Activated T-helper 17 cell treated with anti-CD3 and anti-CD28 coated beads, Interleukin-2, amount 50 U/mL, for 72 hours (primary cell): Measurements from ENCODE around the gene MAML3. TPM values are rescaled to one million over a fixed set of nuclear protein-coding genes. Genes with fewer than 3 reads are reported as not detected.

ENCODE experiments used
- ATAC-seq: fragments of 150-1000 bp; cut with Tn5 transposase; replicated peaks from 2 replicates; pipeline ENCODE4 v1.10.0; 2021; ENCODE audit warnings: mild to moderate bottlenecking, moderate library complexity
- H3K27ac Mint-ChIP-seq: one replicate; pipeline ENCODE4 v1.8.0; 2022; ENCODE audit warnings: mixed read lengths
- H3K27me3 Mint-ChIP-seq: one replicate; pipeline ENCODE4 v1.8.0; 2022; ENCODE audit warnings: mixed read lengths
- H3K36me3 Mint-ChIP-seq: one replicate; pipeline ENCODE4 v1.8.0; 2022; ENCODE audit warnings: low read depth, mild to moderate bottlenecking, mixed read lengths
- H3K4me1 Mint-ChIP-seq: one replicate; pipeline ENCODE4 v1.8.0; 2022; ENCODE audit warnings: mixed read lengths
- H3K4me3 Mint-ChIP-seq: one replicate; pipeline ENCODE4 v1.8.0; 2022; ENCODE audit warnings: mild to moderate bottlenecking, mixed read lengths
- H3K9me3 Mint-ChIP-seq: one replicate; pipeline ENCODE4 v1.8.0; 2022; ENCODE audit warnings: mixed read lengths
- total RNA-seq, 2 donors: library from RNA; stranded (reverse); gene quantifications; one replicate each; pipeline ENCODE4 v1.2.3, GENCODE V29; 2022

The MAML3 gene
- total RNA-seq, 2 donors from 2014 or later: 0.98 to 1.3 TPM

- Mint-ChIP-seq H3K27ac (no peak overlapping the region), H3K27me3 (peaks cover 7% of the 10 kb centered on the region), H3K4me3 (no peak overlapping the region), H3K9me3 (no peaks in the 10 kb centered on the region), H3K4me1 (peaks cover 4% of the 10 kb centered on the region), H3K36me3 (no peaks in the 10 kb centered on the region)
- no peak for ATAC-seq
Measured at GRCh38 chr4:140108713-140109230, 45.2 kb downstream of the MAML3 start.

DNA sequence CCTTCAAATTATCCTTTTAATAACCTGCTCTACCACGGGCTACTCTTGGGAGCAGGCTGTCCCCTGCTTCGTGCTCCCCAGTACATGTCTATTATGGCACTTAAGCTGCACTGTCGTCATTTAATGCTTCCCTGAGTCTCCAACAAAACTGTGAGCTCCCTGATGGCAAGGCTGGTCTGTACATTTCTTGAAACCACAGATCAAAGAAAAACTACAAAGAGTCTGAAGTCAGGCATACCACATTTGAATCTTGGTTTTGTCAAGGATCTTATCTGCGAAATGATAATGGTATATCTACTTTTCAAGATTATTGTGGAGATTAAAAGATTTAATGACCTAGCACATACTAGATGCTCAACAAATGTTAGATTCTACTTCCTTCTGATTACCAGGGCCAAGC, 45.7 kb downstream of the MAML3 start:
- Mint-ChIP-seq H3K36me3 (no peaks in the 10 kb centered on the region), H3K4me1 (peaks cover 8% of the 10 kb centered on the region), H3K27ac (no peak overlapping the region), H3K27me3 (peaks cover 7% of the 10 kb centered on the region), H3K9me3 (no peaks in the 10 kb centered on the region), H3K4me3 (no peak overlapping the region)
- no peak for ATAC-seq

GRCh38 chr4:140106289-140106844, 47.6 kb downstream of the MAML3 start:
- Mint-ChIP-seq H3K36me3 (no peaks in the 10 kb centered on the region), H3K9me3 (no peaks in the 10 kb centered on the region), H3K4me3 (no peak overlapping the region), H3K27ac (no peak overlapping the region), H3K27me3 (peaks cover 7% of the 10 kb centered on the region), H3K4me1 (peaks cover 10% of the 10 kb centered on the region)
- no peak for ATAC-seq

DNA sequence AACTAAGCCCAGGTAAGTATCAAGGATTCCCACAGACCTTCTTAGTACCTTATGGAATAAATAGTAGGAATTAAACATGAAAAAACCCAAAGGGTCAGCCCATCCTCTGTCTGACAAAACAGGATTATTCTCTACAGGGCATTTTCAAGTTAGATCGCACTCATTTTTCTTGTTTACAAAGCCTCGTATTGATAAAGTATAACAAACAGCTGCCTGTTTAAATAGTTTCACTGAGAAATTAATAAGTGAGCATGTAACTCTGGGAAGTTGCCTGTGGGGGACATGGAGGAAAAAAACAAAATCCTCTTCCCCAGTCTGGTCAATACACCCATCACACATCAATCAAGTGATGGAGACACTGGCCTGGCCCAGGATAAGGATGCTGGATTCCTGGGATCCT, 48.5 kb downstream of the MAML3 start:
- Mint-ChIP-seq H3K27me3 (peaks cover 7% of the 10 kb centered on the region), H3K9me3 (no peaks in the 10 kb centered on the region), H3K4me1 (peaks cover 10% of the 10 kb centered on the region), H3K27ac (peak overlapping the region; percentile 49), H3K36me3 (no peaks in the 10 kb centered on the region), H3K4me3 (no peak overlapping the region)
- ATAC-seq: no peak

DNA sequence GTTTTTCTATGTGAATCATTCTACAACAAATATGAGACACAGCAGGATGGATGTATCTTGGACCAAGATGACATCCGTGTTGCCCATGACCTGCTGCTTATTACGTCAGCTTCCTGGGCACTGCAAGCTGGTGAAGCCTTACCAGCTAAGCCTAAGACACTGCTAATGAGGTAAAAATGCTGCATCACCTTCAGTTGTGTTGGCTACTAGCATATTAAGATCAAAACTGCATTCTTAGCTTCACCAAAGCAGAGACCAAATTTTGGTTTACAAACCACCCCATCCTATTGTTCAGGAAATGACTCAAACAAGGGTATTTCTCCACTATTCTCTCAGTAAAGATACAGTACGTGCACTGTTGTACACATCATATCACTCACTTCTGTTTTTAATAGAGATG, 50.3 kb downstream of the MAML3 start:
- Mint-ChIP-seq H3K27ac (peak overlapping the region; percentile 88), H3K4me3 (peak overlapping the region; percentile 67), H3K4me1 (peaks cover 25% of the 10 kb centered on the region), H3K36me3 (no peaks in the 10 kb centered on the region), H3K9me3 (no peaks in the 10 kb centered on the region), H3K27me3 (peaks cover 7% of the 10 kb centered on the region)
- peak; percentile 96 for ATAC-seq

DNA sequence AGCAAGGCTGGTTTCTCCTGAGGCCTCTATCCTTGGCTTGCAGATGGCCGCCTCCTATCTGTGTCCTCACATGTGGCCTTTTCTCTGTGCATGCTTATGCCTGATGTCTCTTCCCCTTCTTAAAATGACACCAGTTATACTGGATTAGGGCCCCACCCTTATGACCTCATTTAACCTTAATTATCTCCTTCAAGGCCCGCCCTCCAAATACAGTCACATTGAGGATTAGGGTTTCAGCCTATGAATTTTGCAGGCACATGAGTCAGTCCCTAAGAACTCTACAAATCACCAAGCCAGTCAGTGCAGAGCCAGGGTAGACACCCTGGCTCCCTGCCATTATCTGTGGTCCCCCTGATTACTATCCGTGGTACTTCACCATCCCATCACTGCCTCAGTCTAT, 51.6 kb downstream of the MAML3 start:
- peak overlapping the region; percentile 41 for H3K27ac Mint-ChIP-seq
- peaks cover 3% of the 10 kb centered on the region for H3K27me3 Mint-ChIP-seq
- no peaks in the 10 kb centered on the region for H3K36me3 Mint-ChIP-seq
- no peaks in the 10 kb centered on the region for H3K9me3 Mint-ChIP-seq
- peak; percentile 25 for ATAC-seq
- peak overlapping the region; percentile 20 for H3K4me3 Mint-ChIP-seq
- H3K4me1 Mint-ChIP-seq: peaks cover 26% of the 10 kb centered on the region

GRCh38 chr4:140100771-140101170, 53.2 kb downstream of the MAML3 start:
- H3K4me3 Mint-ChIP-seq: no peak overlapping the region
- H3K4me1 Mint-ChIP-seq: peaks cover 41% of the 10 kb centered on the region
- H3K36me3 Mint-ChIP-seq: no peaks in the 10 kb centered on the region
- no peaks in the 10 kb centered on the region for H3K27me3 Mint-ChIP-seq
- no peak for ATAC-seq
- H3K27ac Mint-ChIP-seq: no peak overlapping the region
- H3K9me3 Mint-ChIP-seq: peaks cover 5% of the 10 kb centered on the region

DNA sequence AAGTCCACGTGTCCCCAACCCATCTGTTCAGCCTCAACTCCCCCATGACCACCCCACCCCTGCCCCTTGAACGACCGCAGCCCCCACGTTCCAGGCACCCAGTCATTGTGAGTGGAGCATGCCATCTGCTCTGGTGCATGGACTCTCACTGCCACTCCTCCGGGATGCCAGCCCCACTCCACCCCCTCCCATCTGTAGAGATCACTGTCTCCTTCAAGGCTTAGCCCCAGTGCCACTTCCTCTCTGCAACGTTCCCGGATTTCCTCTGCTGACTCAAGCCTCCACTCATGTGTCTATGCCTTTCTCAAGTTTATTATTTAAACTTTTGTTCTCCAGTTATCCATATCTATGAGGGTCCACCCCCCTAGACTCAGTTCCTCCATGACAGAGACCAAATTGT, 54.0 kb downstream of the MAML3 start:
- Mint-ChIP-seq H3K4me1 (peaks cover 46% of the 10 kb centered on the region), H3K4me3 (peak overlapping the region; percentile 50), H3K9me3 (peaks cover 5% of the 10 kb centered on the region), H3K27ac (peak overlapping the region; percentile 47), H3K27me3 (no peaks in the 10 kb centered on the region), H3K36me3 (no peaks in the 10 kb centered on the region)
- no peak for ATAC-seq

DNA sequence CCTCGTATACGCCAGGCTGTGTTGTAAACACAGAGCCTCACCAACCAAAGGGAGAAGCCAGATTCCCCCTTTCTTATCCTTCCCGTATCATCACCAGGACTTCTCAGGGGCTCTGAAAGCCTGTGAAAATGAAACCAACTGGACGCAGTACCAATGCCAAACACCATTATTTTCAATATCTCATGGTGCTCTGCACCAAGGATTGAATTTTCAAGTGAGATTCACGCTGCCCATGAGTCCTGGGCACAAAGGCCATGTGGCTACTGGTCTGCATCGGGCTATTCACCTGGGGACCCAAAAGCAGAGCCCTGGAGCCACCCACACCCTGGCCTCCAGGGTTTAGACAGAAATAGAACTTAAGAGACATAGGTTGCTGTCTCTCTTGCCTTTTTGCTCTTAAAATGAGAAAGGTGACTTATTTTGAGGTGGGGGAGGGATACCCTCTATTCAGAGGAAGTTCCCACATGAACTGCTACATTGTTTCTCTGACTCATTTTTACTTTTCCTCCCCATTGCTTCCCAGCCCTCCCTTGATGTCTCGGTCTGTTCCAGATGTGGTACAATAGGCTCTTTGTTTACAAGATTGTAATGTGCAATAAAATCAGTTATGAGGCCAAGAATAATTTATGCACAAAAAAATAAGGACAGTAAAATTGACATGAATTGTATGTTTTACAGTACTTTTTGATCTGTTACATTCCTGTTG, 55.4 kb downstream of the MAML3 start:
- Mint-ChIP-seq H3K36me3 (no peaks in the 10 kb centered on the region), H3K9me3 (peaks cover 5% of the 10 kb centered on the region), H3K4me3 (peak overlapping the region; percentile 33), H3K4me1 (peaks cover 52% of the 10 kb centered on the region), H3K27me3 (no peaks in the 10 kb centered on the region), H3K27ac (no peak overlapping the region)
- no peak for ATAC-seq

- Mint-ChIP-seq H3K27ac (no peak overlapping the region), H3K27me3 (no peaks in the 10 kb centered on the region), H3K9me3 (peaks cover 5% of the 10 kb centered on the region), H3K4me3 (no peak overlapping the region), H3K36me3 (no peaks in the 10 kb centered on the region), H3K4me1 (peaks cover 46% of the 10 kb centered on the region)
- no peak for ATAC-seq
Measured at GRCh38 chr4:140097572-140097971, 56.4 kb downstream of the MAML3 start.

DNA sequence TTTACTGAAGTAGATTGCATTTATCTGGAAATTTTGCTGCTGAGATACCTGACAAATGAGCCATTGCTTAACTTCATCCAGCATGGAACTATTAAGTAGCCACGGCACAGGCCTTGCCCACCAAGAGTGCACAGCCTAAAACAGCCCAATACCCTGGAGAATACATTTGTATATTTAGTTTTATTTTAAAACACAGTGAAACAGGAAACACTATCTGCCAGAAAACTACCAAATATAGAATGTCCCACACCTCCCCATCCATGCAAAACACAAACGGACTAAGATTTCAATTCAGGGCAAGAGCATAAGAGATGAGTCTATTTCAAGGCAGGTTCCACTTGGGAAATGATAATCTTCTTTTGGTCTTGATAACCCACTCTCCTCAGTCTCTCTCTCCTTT, 57.1 kb downstream of the MAML3 start:
- no peaks in the 10 kb centered on the region for H3K36me3 Mint-ChIP-seq
- H3K27ac Mint-ChIP-seq: peak overlapping the region; percentile 94
- H3K4me3 Mint-ChIP-seq: peak overlapping the region; percentile 87
- no peaks in the 10 kb centered on the region for H3K27me3 Mint-ChIP-seq
- peaks cover 46% of the 10 kb centered on the region for H3K4me1 Mint-ChIP-seq
- no peak for ATAC-seq
- peaks cover 5% of the 10 kb centered on the region for H3K9me3 Mint-ChIP-seq

DNA sequence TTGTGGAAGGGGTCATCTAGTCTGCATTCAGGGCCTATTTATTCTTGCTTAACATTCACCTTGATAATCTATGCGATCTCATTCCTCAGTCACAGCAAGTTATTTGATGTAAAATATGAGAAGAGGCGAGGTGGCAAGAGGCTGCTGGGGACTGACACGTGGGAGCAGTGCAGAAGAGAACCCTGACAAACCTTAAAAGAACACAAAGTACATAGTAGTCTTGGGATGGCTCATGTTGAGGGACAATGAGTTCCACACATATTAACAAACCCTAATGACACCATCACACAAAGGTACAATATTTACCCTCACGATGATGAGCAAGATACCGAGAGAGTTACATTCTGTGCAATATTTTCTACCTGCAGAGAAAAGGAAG, 57.5 kb downstream of the MAML3 start:
- Mint-ChIP-seq H3K36me3 (no peaks in the 10 kb centered on the region), H3K27ac (peak overlapping the region; percentile 94), H3K4me3 (peak overlapping the region; percentile 87), H3K9me3 (peaks cover 5% of the 10 kb centered on the region), H3K4me1 (peaks cover 46% of the 10 kb centered on the region), H3K27me3 (no peaks in the 10 kb centered on the region)
- ATAC-seq: peak; percentile 25

GRCh38 chr4:140095694-140096482, 58.1 kb downstream of the MAML3 start:
- Mint-ChIP-seq H3K27me3 (no peaks in the 10 kb centered on the region), H3K9me3 (peaks cover 5% of the 10 kb centered on the region), H3K27ac (peak overlapping the region; percentile 94), H3K4me1 (peaks cover 46% of the 10 kb centered on the region), H3K4me3 (peak overlapping the region; percentile 87), H3K36me3 (no peaks in the 10 kb centered on the region)
- peak; percentile 91 for ATAC-seq

DNA sequence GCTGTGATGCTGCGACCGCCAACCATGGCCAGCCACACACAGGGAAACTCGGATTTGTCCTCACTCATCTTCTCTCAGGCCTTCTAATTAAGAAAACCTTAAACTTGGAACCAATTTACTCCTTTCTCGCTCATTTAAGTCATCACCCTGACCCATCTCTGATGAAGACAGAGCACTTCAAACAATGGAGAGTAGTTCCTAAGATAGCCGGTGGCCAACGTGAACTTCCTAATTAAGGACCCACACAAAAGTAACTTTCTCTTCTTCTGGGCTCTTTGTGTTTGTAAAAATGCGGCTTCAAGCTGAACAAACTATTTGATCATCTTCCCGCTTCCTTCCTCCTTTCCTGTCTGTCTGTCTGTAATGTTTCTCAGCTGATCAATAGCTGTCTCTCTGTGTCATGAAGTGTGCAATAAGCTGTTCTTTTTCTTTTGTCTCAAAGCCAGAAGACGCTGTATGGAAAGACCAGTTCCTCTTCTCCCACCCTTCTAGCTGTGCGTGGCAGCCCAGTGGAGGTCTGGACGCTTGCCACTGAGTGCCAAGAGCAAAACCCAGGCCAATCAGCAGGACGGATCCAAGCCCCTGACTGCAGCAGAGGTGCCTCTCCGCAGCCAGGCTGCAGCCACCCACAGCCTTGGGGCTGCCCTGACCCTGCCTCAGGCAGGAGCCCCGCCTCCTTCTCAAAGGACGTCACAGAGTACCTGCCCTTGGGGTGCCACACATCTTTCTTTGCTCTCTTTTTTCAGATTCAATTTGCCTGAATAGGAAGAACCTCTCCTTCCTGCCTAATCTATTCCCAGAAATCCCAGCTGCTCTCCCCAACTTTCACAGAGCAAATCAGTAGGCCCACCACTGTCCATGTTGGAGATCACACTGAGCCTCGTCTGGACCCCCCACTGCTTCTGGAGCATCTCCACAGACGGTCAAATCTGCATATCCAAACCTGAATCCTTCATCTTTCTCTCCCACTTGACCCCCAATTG, 59.3 kb downstream of the MAML3 start:
- H3K9me3 Mint-ChIP-seq: peaks cover 5% of the 10 kb centered on the region
- no peaks in the 10 kb centered on the region for H3K27me3 Mint-ChIP-seq
- peak overlapping the region; percentile 94 for H3K27ac Mint-ChIP-seq
- peak overlapping the region; percentile 87 for H3K4me3 Mint-ChIP-seq
- ATAC-seq: peak; percentile 43
- H3K36me3 Mint-ChIP-seq: no peaks in the 10 kb centered on the region
- H3K4me1 Mint-ChIP-seq: peaks cover 39% of the 10 kb centered on the region
